Cardiac muscle cell (in vitro differentiated cells and primary cell): ENCODE results near the gene C6orf141. TPM values are rescaled to one million over a fixed set of nuclear protein-coding genes. Genes with fewer than 3 reads are reported as not detected.
A peak's percentile ranks its signal among the peaks of the same experiment; 100 is the strongest.

ENCODE experiments used
- DNase-seq, 2 donors: peaks; one replicate each; pipeline versions ENCODE4 v3.0.0 to v3.0.0-alpha.2; 2010 to 2017; ENCODE audit warnings: low read depth in 1 of 2, low spot score in 1 of 2
- H3K27ac ChIP-seq: fragments of 200-600 bp; sonication (generic); 2 replicates; pipeline ENCODE4 v1.5.1; 2016
- H3K27me3 ChIP-seq: fragments of 200-600 bp; sonication (generic); 2 replicates; pipeline ENCODE4 v1.6.0; 2016; ENCODE audit warnings: control low read depth
- H3K36me3 ChIP-seq: fragments of 200-600 bp; sonication (generic); 2 replicates; pipeline ENCODE4 v1.5.1; 2016; ENCODE audit warnings: control low read depth
- H3K4me1 ChIP-seq: fragments of 200-600 bp; sonication (generic); 2 replicates; pipeline ENCODE4 v1.8.1; 2017; ENCODE audit warnings: low read depth, mild to moderate bottlenecking, mixed run types
- H3K4me3 ChIP-seq: fragments of 200-600 bp; sonication (generic); 2 replicates; pipeline ENCODE4 v1.5.1; 2016; ENCODE audit warnings: mild to moderate bottlenecking
- H3K9me3 ChIP-seq: fragments of 200-600 bp; sonication (generic); 2 replicates; pipeline ENCODE4 v1.5.1; 2017; ENCODE audit warnings: low read depth, mild to moderate bottlenecking, control low read depth
- polyA plus RNA-seq: library from polyadenylated mRNA; unstranded; fragments of >200 nt; fragmentation: Nextera tagmentation; extraction: Ambion mirVana; gene quantifications from 2 replicates; pipeline ENCODE4 v1.2.1, GENCODE V29; 2016
- total RNA-seq: library from RNA; depleted of rRNA; stranded (reverse); fragments of >200 nt; gene quantifications from 2 replicates; pipeline ENCODE4 v1.2.3, GENCODE V29; 2016
- TF ChIP-seq, protein P1 (sequence below): IDR thresholded peaks from 2 replicates; pipeline ENCODE4 v1.5.1; 2012; ENCODE audit warnings: low read depth, mild to moderate bottlenecking, low read length

The C6orf141 gene
- total and polyA plus RNA-seq, 2 experiments from 2014 or later, result 0.54 to 0.98 TPM

DNA sequence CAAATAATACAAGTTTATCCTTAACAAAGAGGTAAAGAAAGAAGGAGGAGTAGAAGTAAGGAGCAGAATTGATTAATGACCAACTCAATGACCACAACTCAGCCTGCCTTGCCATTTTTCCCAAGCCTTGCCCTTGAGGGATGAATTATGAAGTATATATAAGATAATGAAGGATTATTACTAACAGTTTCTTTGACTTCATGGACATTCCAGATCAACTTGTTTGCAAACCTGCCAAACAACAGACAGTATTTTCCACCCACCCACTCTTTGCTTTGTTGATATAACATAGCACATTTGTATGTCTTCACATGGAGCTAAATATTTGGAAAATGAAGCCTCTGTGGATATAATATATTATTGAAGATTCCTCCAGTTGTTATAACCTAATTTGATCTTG, 9.9 kb upstream of the C6orf141 start:
- TF ChIP-seq, protein P1, sequence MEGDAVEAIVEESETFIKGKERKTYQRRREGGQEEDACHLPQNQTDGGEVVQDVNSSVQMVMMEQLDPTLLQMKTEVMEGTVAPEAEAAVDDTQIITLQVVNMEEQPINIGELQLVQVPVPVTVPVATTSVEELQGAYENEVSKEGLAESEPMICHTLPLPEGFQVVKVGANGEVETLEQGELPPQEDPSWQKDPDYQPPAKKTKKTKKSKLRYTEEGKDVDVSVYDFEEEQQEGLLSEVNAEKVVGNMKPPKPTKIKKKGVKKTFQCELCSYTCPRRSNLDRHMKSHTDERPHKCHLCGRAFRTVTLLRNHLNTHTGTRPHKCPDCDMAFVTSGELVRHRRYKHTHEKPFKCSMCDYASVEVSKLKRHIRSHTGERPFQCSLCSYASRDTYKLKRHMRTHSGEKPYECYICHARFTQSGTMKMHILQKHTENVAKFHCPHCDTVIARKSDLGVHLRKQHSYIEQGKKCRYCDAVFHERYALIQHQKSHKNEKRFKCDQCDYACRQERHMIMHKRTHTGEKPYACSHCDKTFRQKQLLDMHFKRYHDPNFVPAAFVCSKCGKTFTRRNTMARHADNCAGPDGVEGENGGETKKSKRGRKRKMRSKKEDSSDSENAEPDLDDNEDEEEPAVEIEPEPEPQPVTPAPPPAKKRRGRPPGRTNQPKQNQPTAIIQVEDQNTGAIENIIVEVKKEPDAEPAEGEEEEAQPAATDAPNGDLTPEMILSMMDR, result no peak
- Histone ChIP-seq H3K27ac (no peak overlapping the region), H3K4me3 (no peak overlapping the region), H3K9me3 (no peaks in the 10 kb centered on the region), H3K27me3 (no peaks in the 10 kb centered on the region), H3K36me3 (no peaks in the 10 kb centered on the region), H3K4me1 (no peaks in the 10 kb centered on the region)
- DNase-seq, result no peak

DNA sequence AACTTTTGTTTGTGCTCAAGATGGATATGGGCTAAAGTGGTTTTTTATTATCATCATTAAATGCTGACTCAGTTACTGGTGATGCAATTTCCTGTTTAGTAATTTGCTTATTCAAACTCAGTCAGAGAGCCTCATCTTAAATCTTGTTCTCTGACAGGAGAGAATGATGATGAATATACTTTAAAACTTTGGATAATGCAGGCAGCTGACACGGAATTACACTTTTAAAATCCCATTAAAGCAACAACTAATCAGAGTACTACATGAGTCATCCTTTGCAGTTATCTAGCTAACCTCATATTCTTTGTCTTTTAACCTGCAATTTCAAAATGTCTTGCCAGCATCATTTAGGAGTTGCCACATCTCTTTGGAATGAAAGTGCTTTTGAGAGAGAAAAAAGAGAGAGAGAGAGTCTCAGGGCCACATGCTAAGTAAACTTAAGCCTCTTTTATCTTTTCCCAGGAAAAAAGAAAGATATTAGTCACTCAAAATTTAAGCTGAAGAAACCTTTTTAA, 9.2 kb upstream of the C6orf141 start:
- Histone ChIP-seq H3K27me3 (no peaks in the 10 kb centered on the region), H3K27ac (no peak overlapping the region), H3K36me3 (no peaks in the 10 kb centered on the region), H3K9me3 (no peaks in the 10 kb centered on the region), H3K4me1 (no peaks in the 10 kb centered on the region), H3K4me3 (no peak overlapping the region)
- peak in 1 of 2 donors; percentile 90 for DNase-seq
- TF ChIP-seq, protein P1, result no peak

- peak in 1 of 2 donors; percentile 31 for DNase-seq
- Histone ChIP-seq H3K4me3 (no peak overlapping the region), H3K36me3 (no peaks in the 10 kb centered on the region), H3K27ac (no peak overlapping the region), H3K27me3 (peaks cover 2% of the 10 kb centered on the region), H3K4me1 (no peaks in the 10 kb centered on the region), H3K9me3 (no peaks in the 10 kb centered on the region)
- TF ChIP-seq, protein P1, result no peak
Observed at GRCh38 chr6:49541936-49542335, 8.5 kb upstream of the C6orf141 start.

GRCh38 chr6:49543087-49543858, 7.2 kb upstream of the C6orf141 start:
- DNase-seq, result no peak
- H3K9me3 ChIP-seq, result no peaks in the 10 kb centered on the region
- no peak overlapping the region for H3K27ac ChIP-seq
- TF ChIP-seq, protein P1, result no peak
- peaks cover 10% of the 10 kb centered on the region for H3K27me3 ChIP-seq
- H3K4me1 ChIP-seq, result no peaks in the 10 kb centered on the region
- H3K4me3 ChIP-seq, result no peak overlapping the region
- no peaks in the 10 kb centered on the region for H3K36me3 ChIP-seq

- no peak for DNase-seq
- H3K27me3 ChIP-seq, result peaks cover 37% of the 10 kb centered on the region
- H3K9me3 ChIP-seq, result no peaks in the 10 kb centered on the region
- H3K36me3 ChIP-seq, result no peaks in the 10 kb centered on the region
- TF ChIP-seq, protein P1, result no peak
- H3K4me1 ChIP-seq, result peaks cover 10% of the 10 kb centered on the region
- H3K27ac ChIP-seq, result no peak overlapping the region
- no peak overlapping the region for H3K4me3 ChIP-seq
Observed at GRCh38 chr6:49546331-49546730, 4.1 kb upstream of the C6orf141 start.
